ENCODE measurements around the gene TTYH2. TPM values are rescaled to one million over a fixed set of nuclear protein-coding genes. Genes with fewer than 3 reads are reported as not detected.

TTYH2 gene
- total and polyA plus RNA-seq, 2 of the 4 experiments (the other 2 are of a cell fraction) = 2.3 to 6.8 TPM

DNA sequence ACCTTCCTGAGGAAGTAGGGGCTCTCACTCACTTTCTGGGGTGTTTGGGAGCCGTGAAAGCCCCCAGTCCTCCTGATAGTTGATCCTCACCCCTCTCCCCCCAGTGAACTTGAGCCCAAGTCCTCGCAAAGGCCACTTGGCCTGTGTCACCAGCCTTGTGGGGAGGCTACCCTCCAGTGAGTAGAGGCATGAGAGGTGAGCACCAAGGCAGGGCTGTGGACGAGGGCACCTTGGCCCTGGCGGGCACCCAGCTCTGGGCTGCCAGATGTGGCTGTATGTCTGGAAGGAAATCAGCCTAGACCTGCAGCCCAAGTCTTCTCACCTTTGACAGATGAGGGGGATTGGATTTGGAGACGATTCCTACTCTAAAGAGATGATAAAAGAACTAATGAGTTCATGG is 3.1 kb downstream of the TTYH2 start:
- Histone ChIP-seq H2AK5ac (ENCODE audit: low read depth, low read length) (no peak overlapping the region), H2BK120ac (ENCODE audit: low read depth, low read length) (no peak overlapping the region), H3K4me2 (ENCODE audit: low read depth, low read length) (no peak overlapping the region), H3K27me3 (ENCODE audit: control insufficient read depth, insufficient read depth, low read length) (no peaks in the 10 kb centered on the region; the same call in 1 of the 2 replicates), H3K23ac (ENCODE audit: low read depth, low read length) (no peak overlapping the region), H3K9me3 (ENCODE audit: control insufficient read depth, insufficient read depth, low read length) (no peaks in the 10 kb centered on the region), H2AFZ (replicated peaks; ENCODE audit: low read length, poor library complexity) (no peak overlapping the region), H4K91ac (ENCODE audit: insufficient read depth, low read depth, low read length) (no peak overlapping the region), H3K4me1 (ENCODE audit: control insufficient read depth, insufficient read depth, low read length) (peaks cover 7% of the 10 kb centered on the region), H4K20me1 (ENCODE audit: insufficient read depth, low read length) (peaks cover under 1% of the 10 kb centered on the region; the same call in 1 of the 2 replicates), H2BK5ac (ENCODE audit: low read depth, low read length, poor library complexity, severe bottlenecking) (no peak overlapping the region), H2BK20ac (ENCODE audit: low read depth, low read length) (no peak overlapping the region), H3K36me3 (ENCODE audit: control insufficient read depth, insufficient read depth, low read length) (no peaks in the 10 kb centered on the region), H3K56ac (ENCODE audit: extremely low read depth, insufficient read depth, low read length) (no peak overlapping the region), H3K9ac (ENCODE audit: low read depth, low read length) (no peak overlapping the region), H2BK15ac (ENCODE audit: low read depth, low read length) (no peak overlapping the region), H4K8ac (ENCODE audit: low read depth in 2 of 2, low read length in 2 of 2) (no peak overlapping the region), H2AK9ac (replicated peaks; ENCODE audit: low read depth, low read length, poor library complexity) (no peak overlapping the region), H3K4me3 (ENCODE audit: insufficient read depth, low read depth, low read length) (no peak overlapping the region), H3K79me1 (ENCODE audit: low read depth in 1 of 2, low read length in 2 of 2) (0 out of 4 replicates have a peak, but pooled peaks cover 0 to 4% of the 10 kb centered on the region in 2 experiments), H3K4ac (ENCODE audit: low read depth, low read length) (no peak overlapping the region), H4K5ac (ENCODE audit: low read depth, low read length) (no peak overlapping the region), H3K14ac (replicated peaks; ENCODE audit: low read depth, low read length) (no peak overlapping the region), H3K18ac (ENCODE audit: low read depth, low read length) (no peak overlapping the region), H3K9me1 (ENCODE audit: insufficient read depth, low read length) (no peaks in the 10 kb centered on the region), H3K27ac (ENCODE audit: insufficient read depth, low read length) (no peak overlapping the region)
- in situ Hi-C loops (cut with MboI; ENCODE audit: low sequenced_read_pairs) (loop anchor here (25.0 kb wide), 1 partner anchor 646 kb away; the partner anchor contains the start of genes FDXR and GRIN2C), intact Hi-C loops (cut with micrococcal nuclease) (no loop called here), dilution Hi-C loops (cut with HindIII; ENCODE audit: low sequenced_read_pairs, unreplicated experiment) (no loop called here)
- WGBS, 2 experiments (ENCODE audit: extremely low coverage in 2 of 2, insufficient read length in 1 of 2) = no CpG with 5 or more reads among the region's 5 CpGs
- BruUV-seq (replicated peaks) = no TSS peak
- DNase-seq (no peak), ATAC-seq (ENCODE audit: low read depth) (no peak)
- TF ChIP-seq USF2 (IDR thresholded peaks at IDR 0.05; ENCODE audit: low read depth, low read length) (no peak), CEBPB (IDR thresholded peaks at IDR 0.05; ENCODE audit: low read depth, low read length) (no peak), CHD1 (IDR thresholded peaks at IDR 0.05; ENCODE audit: low read depth, low read length) (no peak), MAFK (IDR thresholded peaks at IDR 0.05; ENCODE audit: low read depth, low read length) (no peak), FOS (IDR thresholded peaks at IDR 0.05; ENCODE audit: low read depth, low read length) (no peak), NFE2L2 (IDR thresholded peaks at IDR 0.05; ENCODE audit: low read depth, low read length) (no peak), MAZ (IDR thresholded peaks at IDR 0.05; ENCODE audit: borderline replicate concordance, low read depth, low read length) (no peak), MXI1 (IDR thresholded peaks at IDR 0.05; ENCODE audit: borderline replicate concordance, low read depth, low read length) (no peak), RAD21 (IDR thresholded peaks at IDR 0.05; ENCODE audit: low read length) (no peak), SMC3 (IDR thresholded peaks at IDR 0.05; ENCODE audit: low read depth, low read length) (no peak), BHLHE40 (IDR thresholded peaks at IDR 0.05; ENCODE audit: low read depth, low read length) (no peak), POLR2A (IDR thresholded peaks at IDR 0.05; ENCODE audit: low read depth, low read length) (no peak), RFX5 (IDR thresholded peaks at IDR 0.05; ENCODE audit: low read depth, low read length) (no peak), RCOR1 (IDR thresholded peaks at IDR 0.05; ENCODE audit: insufficient replicate concordance, low read length) (no peak)
- TF ChIP-seq, protein P1, sequence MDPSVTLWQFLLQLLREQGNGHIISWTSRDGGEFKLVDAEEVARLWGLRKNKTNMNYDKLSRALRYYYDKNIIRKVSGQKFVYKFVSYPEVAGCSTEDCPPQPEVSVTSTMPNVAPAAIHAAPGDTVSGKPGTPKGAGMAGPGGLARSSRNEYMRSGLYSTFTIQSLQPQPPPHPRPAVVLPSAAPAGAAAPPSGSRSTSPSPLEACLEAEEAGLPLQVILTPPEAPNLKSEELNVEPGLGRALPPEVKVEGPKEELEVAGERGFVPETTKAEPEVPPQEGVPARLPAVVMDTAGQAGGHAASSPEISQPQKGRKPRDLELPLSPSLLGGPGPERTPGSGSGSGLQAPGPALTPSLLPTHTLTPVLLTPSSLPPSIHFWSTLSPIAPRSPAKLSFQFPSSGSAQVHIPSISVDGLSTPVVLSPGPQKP (IDR thresholded peaks at IDR 0.05; ENCODE audit: borderline replicate concordance, low read depth, low read length) = no peak
- TF ChIP-seq, protein P2, sequence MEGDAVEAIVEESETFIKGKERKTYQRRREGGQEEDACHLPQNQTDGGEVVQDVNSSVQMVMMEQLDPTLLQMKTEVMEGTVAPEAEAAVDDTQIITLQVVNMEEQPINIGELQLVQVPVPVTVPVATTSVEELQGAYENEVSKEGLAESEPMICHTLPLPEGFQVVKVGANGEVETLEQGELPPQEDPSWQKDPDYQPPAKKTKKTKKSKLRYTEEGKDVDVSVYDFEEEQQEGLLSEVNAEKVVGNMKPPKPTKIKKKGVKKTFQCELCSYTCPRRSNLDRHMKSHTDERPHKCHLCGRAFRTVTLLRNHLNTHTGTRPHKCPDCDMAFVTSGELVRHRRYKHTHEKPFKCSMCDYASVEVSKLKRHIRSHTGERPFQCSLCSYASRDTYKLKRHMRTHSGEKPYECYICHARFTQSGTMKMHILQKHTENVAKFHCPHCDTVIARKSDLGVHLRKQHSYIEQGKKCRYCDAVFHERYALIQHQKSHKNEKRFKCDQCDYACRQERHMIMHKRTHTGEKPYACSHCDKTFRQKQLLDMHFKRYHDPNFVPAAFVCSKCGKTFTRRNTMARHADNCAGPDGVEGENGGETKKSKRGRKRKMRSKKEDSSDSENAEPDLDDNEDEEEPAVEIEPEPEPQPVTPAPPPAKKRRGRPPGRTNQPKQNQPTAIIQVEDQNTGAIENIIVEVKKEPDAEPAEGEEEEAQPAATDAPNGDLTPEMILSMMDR (conservative IDR thresholded peaks at IDR 0.05; ENCODE audit: low read depth, low read length) = no peak
- ChIA-PET POLR2A (ENCODE audit: unreplicated experiment) (no interaction called here), CTCF (interaction anchor here (0.5 to 1.2 kb wide), 2 partner anchors 10 to 13 kb away, joined by 3 to 8 read pairs; partner anchors contain the start of gene RPL38)
